Neutrophil (primary cell): ENCODE data around the gene RARS1.

ENCODE experiments used
- H3K27ac ChIP-seq: fragments of 200-600 bp; sonication (generic); 2 replicates; pipeline ENCODE4 v1.5.1; 2016; ENCODE audit warnings: mild to moderate bottlenecking, moderate library complexity
- H3K27me3 ChIP-seq: fragments of 200-600 bp; sonication (generic); 2 replicates; pipeline ENCODE4 v1.6.0; 2016; ENCODE audit warnings: mild to moderate bottlenecking
- H3K36me3 ChIP-seq: fragments of 200-600 bp; sonication (generic); 2 replicates; pipeline ENCODE4 v1.5.1; 2017
- H3K4me1 ChIP-seq, 2 experiments: fragments of 200-600 bp in 1 of 2; sonication (generic) in 1 of 2; 1 replicate in 1 of 2; 2 replicates in 1 of 2; pipeline versions ENCODE4 v1.5.1 to v1.6.1; 2013 to 2016; ENCODE audit warnings: low read depth in 1 of 2, low read length in 1 of 2, mild to moderate bottlenecking in 1 of 2, moderate library complexity in 1 of 2; ENCODE audit not compliant: control insufficient read depth in 1 of 2, insufficient read depth in 1 of 2
- H3K4me3 ChIP-seq, 2 experiments: fragments of 200-600 bp in 1 of 2; sonication (generic) in 1 of 2; 1 replicate in 1 of 2; 2 replicates in 1 of 2; pipeline ENCODE4 v1.5.1; 2013 to 2016; ENCODE audit warnings: low read depth in 1 of 2, low read length in 1 of 2, mild to moderate bottlenecking in 1 of 2, moderate library complexity in 1 of 2
- H3K9me3 ChIP-seq: fragments of 200-600 bp; sonication (generic); 2 replicates; pipeline ENCODE4 v1.5.1; 2016
- CTCF ChIP-seq: fragments of 200-600 bp; sonication (generic); IDR thresholded peaks from 2 replicates; pipeline ENCODE4 v1.5.1; 2016; ENCODE audit warnings: antibody characterized with exemption

RARS1 gene

GRCh38 chr5:168550656-168551055 lies 64.4 kb downstream of the RARS1 start:
- Histone ChIP-seq H3K27me3 (no peaks in the 10 kb centered on the region), H3K36me3 (peaks cover 16% of the 10 kb centered on the region), H3K27ac (no peak overlapping the region), H3K4me1 (no peaks in the 10 kb centered on the region), H3K9me3 (no peaks in the 10 kb centered on the region), H3K4me3 (no peak overlapping the region)
- TF ChIP-seq CTCF: no peak

- H3K4me3 ChIP-seq: no peak overlapping the region
- no peak overlapping the region for H3K27ac ChIP-seq
- H3K36me3 ChIP-seq: peaks cover 18% of the 10 kb centered on the region
- H3K9me3 ChIP-seq: no peaks in the 10 kb centered on the region
- H3K27me3 ChIP-seq: no peaks in the 10 kb centered on the region
- TF ChIP-seq CTCF: no peak
- H3K4me1 ChIP-seq: no peaks in the 10 kb centered on the region
Observed at GRCh38 chr5:168552146-168552545, 65.9 kb downstream of the RARS1 start.

- H3K4me1 ChIP-seq: no peaks in the 10 kb centered on the region
- no peak overlapping the region for H3K27ac ChIP-seq
- no peak for TF ChIP-seq CTCF
- no peaks in the 10 kb centered on the region for H3K9me3 ChIP-seq
- H3K36me3 ChIP-seq: peaks cover 32% of the 10 kb centered on the region
- H3K27me3 ChIP-seq: no peaks in the 10 kb centered on the region
- no peak overlapping the region for H3K4me3 ChIP-seq
Observed at GRCh38 chr5:168553377-168554130, 67.3 kb downstream of the RARS1 start.

- peaks cover 57% of the 10 kb centered on the region for H3K36me3 ChIP-seq
- H3K27me3 ChIP-seq: no peaks in the 10 kb centered on the region
- H3K4me1 ChIP-seq: no peaks in the 10 kb centered on the region
- no peak for TF ChIP-seq CTCF
- no peak overlapping the region for H3K4me3 ChIP-seq
- no peak overlapping the region for H3K27ac ChIP-seq
- H3K9me3 ChIP-seq: no peaks in the 10 kb centered on the region
Observed at GRCh38 chr5:168557389-168557788, 71.1 kb downstream of the RARS1 start.

- Histone ChIP-seq H3K4me3 (no peak overlapping the region), H3K27me3 (no peaks in the 10 kb centered on the region), H3K4me1 (no peaks in the 10 kb centered on the region), H3K36me3 (peaks cover 63% of the 10 kb centered on the region), H3K9me3 (no peaks in the 10 kb centered on the region), H3K27ac (no peak overlapping the region)
- TF ChIP-seq CTCF: no peak
Observed at GRCh38 chr5:168562279-168562678, 76.0 kb downstream of the RARS1 start.
